Ureter (tissue), 1 donor: ENCODE measurements around the gene RAD51B. TPM values are rescaled to one million over a fixed set of nuclear protein-coding genes. Genes with fewer than 3 reads are reported as not detected.

Source experiments
- DNase-seq: peaks from one replicate; pipeline ENCODE4 v3.0.0-alpha.2; 2020; ENCODE audit warnings: low spot score
- total RNA-seq: library from RNA; stranded (reverse); gene quantifications from one replicate; pipeline ENCODE4 v1.2.4, GENCODE V29; 2023
- donor health status: DM: yes; HTN: yes; CAD: no.

RAD51B gene
- total RNA-seq, 1 donor from 2014 or later, result 36.6 TPM

DNA sequence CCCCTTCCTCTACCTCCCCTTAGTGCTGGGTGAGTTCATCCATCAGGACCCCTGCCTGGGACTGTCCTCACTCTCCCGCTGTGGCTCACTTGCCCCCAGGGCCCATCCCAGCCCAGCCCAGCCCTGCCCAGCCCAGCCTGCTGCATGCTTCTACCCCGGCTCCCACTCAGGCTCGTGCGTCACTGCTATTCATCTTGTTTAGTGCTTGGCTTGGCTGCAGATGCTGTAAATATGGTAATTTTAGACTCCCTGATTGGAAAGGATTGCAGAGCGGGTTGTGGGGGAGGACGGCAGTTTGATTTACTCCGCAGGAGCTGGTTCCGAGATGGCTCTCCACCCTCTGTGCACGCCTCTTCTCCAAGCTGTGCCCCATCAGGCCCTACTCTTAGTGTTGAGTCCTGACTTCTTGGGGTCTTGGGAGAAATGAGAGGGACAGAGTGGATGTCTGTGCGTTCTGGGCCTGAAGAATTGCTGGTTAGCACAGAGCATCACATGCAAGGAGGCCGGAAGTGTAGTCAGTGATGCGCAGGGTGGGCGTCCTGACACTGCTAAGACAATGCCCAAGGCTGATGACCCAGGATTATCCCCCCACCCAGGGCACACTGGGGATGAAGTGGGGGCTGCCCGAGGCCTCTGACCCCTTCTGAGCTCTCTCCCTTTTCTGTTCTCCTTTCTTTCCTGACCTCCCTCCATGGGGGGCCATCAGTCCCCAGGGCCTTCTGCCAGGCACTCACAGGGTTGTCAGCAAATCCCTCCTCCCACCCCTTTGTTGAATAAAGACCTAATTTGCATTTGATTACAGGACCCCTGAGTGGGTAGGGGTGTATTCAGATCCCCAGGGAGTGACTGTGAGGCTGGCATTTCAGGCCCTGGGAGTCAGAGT lies 728.9 kb downstream of the RAD51B start:
- DNase-seq, result peak; percentile 92

GRCh38 chr14:68550338-68550715 lies 730.7 kb downstream of the RAD51B start:
- peak; percentile 28 for DNase-seq

- peak; percentile 37 for DNase-seq
Observed at GRCh38 chr14:68551045-68551683, 731.6 kb downstream of the RAD51B start.

DNA sequence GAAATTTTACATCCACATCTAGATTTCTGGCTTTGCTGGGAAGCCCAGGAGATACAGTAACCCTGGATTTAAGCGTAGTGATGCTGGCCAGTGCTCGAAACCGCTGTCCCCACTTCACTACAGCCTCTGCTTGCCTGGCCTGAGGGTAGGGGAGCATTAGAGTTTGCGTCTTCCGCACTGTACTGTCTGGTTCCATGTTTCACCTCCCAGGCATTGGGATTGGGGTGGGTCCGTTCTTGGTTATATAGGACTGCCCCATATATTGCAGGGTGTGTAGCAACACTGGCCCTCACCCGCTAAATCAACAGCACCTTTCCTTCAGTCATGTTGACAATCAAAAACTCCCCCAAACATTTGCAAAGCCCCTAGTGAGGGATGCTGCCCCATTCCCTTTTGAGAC lies 732.5 kb downstream of the RAD51B start:
- peak; percentile 29 for DNase-seq

DNA sequence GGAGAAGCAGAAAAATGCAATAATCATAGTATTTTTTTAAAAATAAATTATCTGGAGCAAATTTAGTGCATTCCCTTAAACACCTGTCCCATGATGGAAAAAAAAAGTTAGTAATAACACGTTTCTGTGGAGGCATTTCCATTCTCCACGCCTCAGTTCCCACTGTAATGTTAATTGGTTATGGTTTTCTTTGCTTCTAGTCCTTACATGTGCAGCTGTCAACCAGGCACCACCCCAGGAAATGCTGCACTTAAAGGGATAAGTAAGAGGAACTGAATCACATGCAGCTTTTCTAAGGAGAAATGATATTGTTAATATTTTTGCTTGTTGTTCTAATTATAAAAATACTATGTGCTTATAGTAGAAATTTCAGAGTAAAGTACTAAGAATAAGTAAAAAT lies 733.0 kb downstream of the RAD51B start:
- DNase-seq, result no peak

- peak; percentile 42 for DNase-seq
Observed at GRCh38 chr14:68553311-68553710, 733.7 kb downstream of the RAD51B start.

DNA sequence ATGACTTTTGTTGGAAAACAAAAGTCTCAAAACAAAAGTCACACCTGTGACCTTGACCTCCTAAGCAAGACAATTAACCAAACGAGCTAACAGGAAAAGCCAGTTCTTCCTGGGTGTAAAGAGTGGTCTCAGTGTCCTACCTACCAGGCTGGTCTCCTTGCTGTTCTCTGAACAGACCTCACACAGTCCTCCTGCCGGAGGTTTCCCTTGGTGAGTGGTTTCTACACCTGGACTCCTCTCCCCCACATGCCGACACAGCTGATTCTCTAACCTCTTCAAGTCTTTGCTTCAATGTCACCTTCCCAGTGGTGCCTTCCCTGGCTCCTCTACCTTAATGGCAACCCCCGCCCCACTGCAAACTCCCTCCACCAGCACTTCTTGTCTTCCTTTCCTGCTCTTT lies 734.7 kb downstream of the RAD51B start:
- DNase-seq, result peak; percentile 30

- no peak for DNase-seq
Observed at GRCh38 chr14:68556253-68556652, 736.7 kb downstream of the RAD51B start.

DNA sequence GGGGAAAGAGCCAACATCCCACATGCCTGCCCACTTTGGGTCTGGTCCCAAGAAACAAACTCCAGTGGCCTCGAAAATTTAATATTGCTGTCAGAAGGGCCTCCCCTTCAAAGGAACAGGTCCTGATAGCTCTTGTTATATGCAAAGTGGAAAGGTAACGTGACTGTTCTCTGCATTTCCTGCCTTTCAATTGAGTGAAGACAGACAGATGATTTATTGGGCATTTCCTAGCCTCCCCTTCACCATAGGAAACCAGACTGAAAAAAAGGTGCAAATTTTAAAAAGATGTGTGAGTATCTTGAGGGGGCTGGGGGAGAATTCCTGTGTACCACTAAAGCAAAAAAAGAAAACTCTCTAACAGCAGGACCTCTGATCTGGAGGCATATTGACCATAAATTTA lies 738.1 kb downstream of the RAD51B start:
- no peak for DNase-seq

GRCh38 chr14:68558096-68558495 lies 738.5 kb downstream of the RAD51B start:
- DNase-seq, result no peak

- DNase-seq, result no peak
Observed at GRCh38 chr14:68559949-68560348, 740.4 kb downstream of the RAD51B start.

- no peak for DNase-seq
Observed at GRCh38 chr14:68561531-68562007, 742.0 kb downstream of the RAD51B start.

GRCh38 chr14:68562911-68563250 lies 743.3 kb downstream of the RAD51B start:
- no peak for DNase-seq

GRCh38 chr14:68563251-68564131 lies 743.9 kb downstream of the RAD51B start:
- no peak for DNase-seq

DNA sequence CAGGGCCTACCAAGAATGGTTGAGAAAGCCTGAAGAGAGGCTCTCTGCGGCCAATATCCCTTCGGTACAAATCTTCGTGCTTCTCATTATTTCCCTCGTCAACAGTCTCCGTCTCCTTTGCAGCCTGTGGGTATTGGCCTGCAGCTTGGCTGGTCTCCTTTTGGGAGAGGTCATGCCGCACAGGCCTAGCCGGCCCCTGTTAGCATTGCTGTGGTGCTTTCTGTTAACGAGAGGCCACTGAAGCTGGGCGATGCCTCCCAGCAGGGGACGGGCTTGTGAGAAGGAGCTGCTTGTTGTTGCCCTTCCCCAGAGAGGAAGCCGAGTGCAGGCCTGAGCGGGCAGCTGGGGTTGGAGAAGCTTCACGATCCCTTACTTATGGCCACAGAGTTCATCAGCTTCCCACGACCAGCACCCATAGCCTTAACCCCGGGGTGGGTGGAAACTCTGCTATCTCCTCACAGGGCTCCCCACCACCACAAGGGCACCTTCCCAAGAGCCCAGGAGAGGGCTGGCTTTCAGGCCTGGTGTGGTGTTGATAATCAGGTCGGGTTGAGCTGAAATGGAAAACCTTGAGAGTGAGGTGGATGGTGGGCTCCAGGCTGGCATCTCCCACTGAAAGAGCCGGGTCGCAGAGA lies 744.7 kb downstream of the RAD51B start:
- DNase-seq, result no peak

DNA sequence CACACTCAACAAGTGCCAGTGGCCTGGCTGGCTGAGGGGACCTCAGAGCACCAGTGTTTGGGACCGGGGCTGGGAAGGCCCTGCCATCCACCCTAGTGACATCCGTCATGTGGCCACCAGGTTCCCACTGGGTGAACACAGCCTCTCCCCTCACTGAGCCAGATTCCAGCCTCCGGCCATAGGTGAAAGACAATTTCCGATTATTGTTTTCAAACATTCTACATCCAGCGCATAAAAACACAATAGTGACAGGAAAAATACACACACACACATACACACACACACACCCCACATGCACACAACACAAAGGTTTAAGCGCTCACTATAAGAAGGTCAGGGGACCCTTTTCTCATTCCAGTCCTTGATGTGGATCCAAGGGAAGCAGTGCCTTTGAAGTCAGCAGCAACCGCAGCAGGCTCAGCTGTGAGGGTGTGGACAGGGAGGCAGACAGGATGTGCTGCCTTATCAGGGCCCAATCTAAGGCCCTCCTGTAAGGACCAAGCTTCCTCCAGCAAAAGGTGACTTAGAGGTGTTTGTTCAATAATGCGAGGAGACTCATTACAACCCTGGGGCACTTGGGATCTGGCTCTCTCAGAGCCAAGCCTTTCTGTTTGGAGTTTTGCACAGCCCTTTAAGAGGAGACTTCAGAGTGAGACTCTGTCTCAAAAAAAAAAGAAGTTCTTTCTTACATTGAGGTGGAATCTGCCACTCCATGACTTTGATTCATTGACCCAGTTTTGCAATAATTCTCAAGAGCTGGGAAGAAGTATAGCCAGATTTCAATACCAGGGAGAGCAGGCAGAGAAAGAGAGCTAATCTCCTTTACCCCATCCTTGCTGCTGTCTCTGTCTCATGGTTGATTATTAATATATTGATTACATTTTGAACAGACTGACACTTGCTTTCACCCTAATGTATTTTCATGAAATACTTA lies 745.5 kb downstream of the RAD51B start:
- no peak for DNase-seq

DNA sequence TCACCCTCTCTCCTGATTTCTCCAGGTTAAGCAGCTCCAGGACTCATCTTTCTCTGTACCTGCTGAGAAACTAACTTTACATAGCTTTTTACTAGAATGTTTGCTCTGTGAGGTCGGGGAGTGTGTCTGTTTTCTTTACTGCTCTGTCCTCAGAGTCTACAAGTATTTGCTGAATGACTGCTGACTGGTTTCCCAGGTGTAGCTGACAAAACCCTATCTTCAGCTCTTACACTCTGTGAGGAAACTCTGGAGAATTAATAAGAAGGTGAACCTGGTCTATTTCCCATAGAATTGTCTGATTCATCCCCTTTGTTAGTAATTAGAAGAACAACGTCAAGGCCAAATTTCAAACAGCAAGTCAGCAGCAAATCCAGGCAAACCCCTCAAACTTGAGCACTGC lies 746.5 kb downstream of the RAD51B start:
- DNase-seq, result no peak

GRCh38 chr14:68568907-68569897 lies 749.6 kb downstream of the RAD51B start:
- no peak for DNase-seq

DNA sequence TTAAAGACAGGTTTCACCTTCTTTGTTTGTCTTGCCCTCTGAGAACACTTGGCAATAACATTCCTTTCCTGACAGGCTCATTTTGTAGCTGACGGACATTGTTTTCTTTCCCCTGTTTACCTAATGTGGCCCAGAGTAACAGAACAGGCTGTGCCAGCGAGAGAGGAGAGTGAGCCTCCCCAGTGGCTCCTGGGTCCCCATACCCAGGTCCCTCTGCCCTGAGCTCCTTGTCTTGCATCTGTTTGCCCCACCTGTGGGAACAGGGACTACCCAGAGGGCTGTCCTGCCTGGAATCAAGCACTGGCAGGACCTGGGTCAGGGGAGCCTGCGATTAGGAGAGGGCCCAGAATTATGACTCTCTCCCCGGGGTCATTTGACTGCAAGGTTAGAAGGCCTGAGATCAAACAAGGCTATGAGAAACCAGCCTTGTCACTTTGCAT lies 750.4 kb downstream of the RAD51B start:
- DNase-seq, result no peak
